ENCODE data around the gene CD79B. TPM values are rescaled to one million over a fixed set of nuclear protein-coding genes. Genes with fewer than 3 reads are reported as not detected.

The CD79B gene
- total and polyA plus RNA-seq, 2 of the 13 experiments (the other 11 are each of a cell fraction or from before 2014, with no cell fraction given), result not detected

- TF ChIP-seq RNF2 (conservative IDR thresholded peaks at IDR 0.05; ENCODE audit: low read depth), result no peak
Observed at GRCh38 chr17:63946440-63947363, 14.6 kb upstream of the CD79B start (continued).

GRCh38 chr17:63945784-63946439, 13.8 kb upstream of the CD79B start:
- H3K36me3 ChIP-seq (replicated peaks in 1 of 2; ENCODE audit: control insufficient read depth in 1 of 2, insufficient read depth in 2 of 2, low read length in 2 of 2), result no peaks in the 10 kb centered on the region
- WGBS (ENCODE audit: low lambda C conversion rate), result 60% methylated on average over 4 of the region's 6 CpGs
- H4K20me1 ChIP-seq (ENCODE audit: insufficient read depth, low read length), result no peaks in the 10 kb centered on the region
- H3K4me2 ChIP-seq (ENCODE audit: low read depth, low read length), result peak overlapping the region; percentile 92
- in situ Hi-C loops (cut with HindIII; ENCODE audit: extremely low pct_ligation_motif_present, low pct_unique_long_range_greater_than_20kb) (loop anchor here (5.0 kb wide), 1 partner anchor 34 kb away; the partner anchor contains the start of gene CSHL1), intact Hi-C loops (cut with micrococcal nuclease; ENCODE audit: unreplicated experiment) (no loop called here)
- CTCF ChIA-PET (ENCODE audit: low intra/inter-chr PET ratio, low total read pairs), result interaction anchor here (1.1 to 3.4 kb wide), 4 partner anchors 27 to 80 kb away, joined by 4 to 25 read pairs (median 8); partner anchors contain the start of genes CSHL1 and GH1
- no peak overlapping the region for H3K27ac ChIP-seq (ENCODE audit: extremely low read length, insufficient read depth, low read length)
- FAIRE-seq, result no peak
- H3K79me2 ChIP-seq (ENCODE audit: insufficient read depth, low read length), result no peaks in the 10 kb centered on the region
- peaks cover 12 to 39% of the 10 kb centered on the region in 2 experiments; a peak in 4 of 5 replicates for H3K27me3 ChIP-seq (ENCODE audit: control insufficient read depth in 1 of 2, insufficient read depth in 2 of 2, low read length in 2 of 2)
- no peak overlapping the region for H3K9ac ChIP-seq (ENCODE audit: insufficient read depth, low read depth, low read length)
- peak; percentile 34 for DNase-seq (ENCODE audit: low spot score)
- no TSS peak for BruUV-seq (replicated peaks)
- no peak overlapping the region for H2AFZ ChIP-seq (ENCODE audit: low read length)
- peaks cover 26% of the 10 kb centered on the region for H3K4me1 ChIP-seq (ENCODE audit: insufficient read depth, low read length)
- H3K9me3 ChIP-seq (ENCODE audit: low read length), result no peaks in the 10 kb centered on the region
- peak; percentile 20 for ATAC-seq
- POLR2A ChIA-PET, result interaction anchor here (0.7 to 1.6 kb wide), 5 partner anchors 10 to 173 kb away, joined by 4 to 10 read pairs (median 4); partner anchors contain the start of genes CCDC47, DDX42 and GH1
- peak overlapping the region in 1 of 3 experiments; percentile 66; a peak in 1 of 6 replicates for H3K4me3 ChIP-seq (replicated peaks in 1 of 3; ENCODE audit: insufficient read depth in 1 of 3, low read depth in 2 of 3, low read length in 3 of 3)
- TF ChIP-seq ATAD3A (CRISPR knock-in tag; IDR thresholded peaks at IDR 0.05), result no peak
- no peak for TF ChIP-seq ZNF264 (CRISPR knock-in tag; IDR thresholded peaks at IDR 0.05)
- no peak for TF ChIP-seq ZNF430 (CRISPR knock-in tag; IDR thresholded peaks at IDR 0.05)
- no peak for TF ChIP-seq TFAP4 (IDR thresholded peaks at IDR 0.05; ENCODE audit: borderline replicate concordance, low read depth)
- TF ChIP-seq, protein P1, sequence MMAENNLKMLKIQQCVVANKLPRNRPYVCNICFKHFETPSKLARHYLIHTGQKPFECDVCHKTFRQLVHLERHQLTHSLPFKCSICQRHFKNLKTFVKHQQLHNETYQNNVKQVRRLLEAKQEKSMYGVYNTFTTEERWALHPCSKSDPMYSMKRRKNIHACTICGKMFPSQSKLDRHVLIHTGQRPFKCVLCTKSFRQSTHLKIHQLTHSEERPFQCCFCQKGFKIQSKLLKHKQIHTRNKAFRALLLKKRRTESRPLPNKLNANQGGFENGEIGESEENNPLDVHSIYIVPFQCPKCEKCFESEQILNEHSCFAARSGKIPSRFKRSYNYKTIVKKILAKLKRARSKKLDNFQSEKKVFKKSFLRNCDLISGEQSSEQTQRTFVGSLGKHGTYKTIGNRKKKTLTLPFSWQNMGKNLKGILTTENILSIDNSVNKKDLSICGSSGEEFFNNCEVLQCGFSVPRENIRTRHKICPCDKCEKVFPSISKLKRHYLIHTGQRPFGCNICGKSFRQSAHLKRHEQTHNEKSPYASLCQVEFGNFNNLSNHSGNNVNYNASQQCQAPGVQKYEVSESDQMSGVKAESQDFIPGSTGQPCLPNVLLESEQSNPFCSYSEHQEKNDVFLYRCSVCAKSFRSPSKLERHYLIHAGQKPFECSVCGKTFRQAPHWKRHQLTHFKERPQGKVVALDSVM (CRISPR knock-in tag; IDR thresholded peaks at IDR 0.05), result no peak
- TF ChIP-seq ZHX2 (IDR thresholded peaks at IDR 0.05; ENCODE audit: low read depth), result no peak
- no peak for TF ChIP-seq ZHX2 (CRISPR knock-in tag; IDR thresholded peaks at IDR 0.05; ENCODE audit: borderline replicate concordance)
- TF ChIP-seq ZNF282 (IDR thresholded peaks at IDR 0.05; ENCODE audit: partially characterized antibody), result no peak
- no peak for TF ChIP-seq AKAP8 (CRISPR knock-in tag; IDR thresholded peaks at IDR 0.05)
